ENCODE data around the gene SMIM31. TPM values are rescaled to one million over a fixed set of nuclear protein-coding genes. Genes with fewer than 3 reads are reported as not detected.

SMIM31 gene
- total RNA-seq, 1 donor = not detected

- DNase-seq (ENCODE audit: low read depth) = no peak
- H3K4me3 ChIP-seq (ENCODE audit: low read depth, low read length) = no peak overlapping the region
- no peak for TF ChIP-seq CTCF (IDR thresholded peaks at IDR 0.05; ENCODE audit: insufficient read depth, low read length)
These were observed 70.7 kb downstream of the SMIM31 start for GRCh38 chr4:164824581-164824980.

- no peak overlapping the region for H3K4me3 ChIP-seq (ENCODE audit: low read depth, low read length)
- no peak for DNase-seq (ENCODE audit: low read depth)
- TF ChIP-seq CTCF (IDR thresholded peaks at IDR 0.05; ENCODE audit: insufficient read depth, low read length) = no peak
These were observed 75.0 kb downstream of the SMIM31 start for GRCh38 chr4:164828955-164829354.

- no peak for DNase-seq (ENCODE audit: low read depth)
- no peak overlapping the region for H3K4me3 ChIP-seq (ENCODE audit: low read depth, low read length)
- TF ChIP-seq CTCF (IDR thresholded peaks at IDR 0.05; ENCODE audit: insufficient read depth, low read length) = no peak
These were observed 92.6 kb downstream of the SMIM31 start for GRCh38 chr4:164846566-164846965.

- no peak for TF ChIP-seq CTCF (IDR thresholded peaks at IDR 0.05; ENCODE audit: insufficient read depth, low read length)
- H3K4me3 ChIP-seq (ENCODE audit: low read depth, low read length) = no peak overlapping the region
- DNase-seq (ENCODE audit: low read depth) = no peak
These were observed 93.1 kb downstream of the SMIM31 start for GRCh38 chr4:164847016-164847415.

- no peak overlapping the region for H3K4me3 ChIP-seq (ENCODE audit: low read depth, low read length)
- no peak for DNase-seq (ENCODE audit: low read depth)
- no peak for TF ChIP-seq CTCF (IDR thresholded peaks at IDR 0.05; ENCODE audit: insufficient read depth, low read length)
These were observed 94.2 kb downstream of the SMIM31 start for GRCh38 chr4:164847967-164848649.

Small RNAs within 50 kb of the gene (small RNA-seq; reads per million reads assigned to genes)
- not detected for gene RNU6-668P

Other genes with a start within 250 kb of the SMIM31 start
- gene APELA, start 123.0 kb downstream of the SMIM31 start, total RNA-seq (ENCODE audit: low replicate concordance) = not detected in 2 replicates
- 1.1 and 2.5 TPM in 2 replicates for gene TRIM61, start 223.5 kb downstream of the SMIM31 start, total RNA-seq (ENCODE audit: low replicate concordance)

All from fibroblast of the aortic adventitia (primary cell).